IPS-20b (cell line): ENCODE results near the gene SLC2A8.

Experiments used
- H3K27ac ChIP-seq: one replicate; pipeline ENCODE4 v1.5.1; 2013; ENCODE audit warnings: low read length
- H3K27me3 ChIP-seq: 2 replicates; pipeline ENCODE4 v1.6.1; 2013; ENCODE audit warnings: mild to moderate bottlenecking, low read length, inconsistent platforms; ENCODE audit not compliant: insufficient read depth
- H3K36me3 ChIP-seq: 2 replicates; pipeline ENCODE4 v1.6.1; 2013; ENCODE audit warnings: low read depth, mild to moderate bottlenecking, inconsistent platforms, low read length, moderate library complexity; ENCODE audit not compliant: insufficient read depth
- H3K4me1 ChIP-seq: 2 replicates; pipeline ENCODE4 v1.6.1; 2013; ENCODE audit warnings: mild to moderate bottlenecking, control low read depth, inconsistent platforms, low read length, moderate library complexity; ENCODE audit not compliant: insufficient read depth
- H3K4me3 ChIP-seq: 2 replicates; pipeline ENCODE4 v1.5.1; 2013; ENCODE audit warnings: mild to moderate bottlenecking, low read length, inconsistent platforms
- H3K9ac ChIP-seq: 2 replicates; pipeline ENCODE4 v1.6.1; 2013; ENCODE audit warnings: low read depth, mild to moderate bottlenecking, inconsistent platforms, low read length, moderate library complexity
- H3K9me3 ChIP-seq: 2 replicates; pipeline ENCODE4 v1.6.1; 2013; ENCODE audit warnings: mild to moderate bottlenecking, low read depth, low read length, inconsistent platforms; ENCODE audit not compliant: insufficient read depth

SLC2A8 gene

GRCh38 chr9:127384901-127385300 is 12.1 kb upstream of the SLC2A8 start:
- no peak overlapping the region for H3K4me3 ChIP-seq
- H3K27me3 ChIP-seq, result no peaks in the 10 kb centered on the region
- no peaks in the 10 kb centered on the region for H3K36me3 ChIP-seq
- H3K9me3 ChIP-seq, result no peaks in the 10 kb centered on the region
- no peak overlapping the region for H3K27ac ChIP-seq
- no peak overlapping the region for H3K9ac ChIP-seq
- 0 out of 2 replicates have a peak, but pooled peaks cover 6% of the 10 kb centered on the region for H3K4me1 ChIP-seq

- H3K9me3 ChIP-seq, result no peaks in the 10 kb centered on the region
- no peak overlapping the region for H3K9ac ChIP-seq
- H3K4me3 ChIP-seq, result no peak overlapping the region
- H3K27me3 ChIP-seq, result no peaks in the 10 kb centered on the region
- no peaks in the 10 kb centered on the region for H3K36me3 ChIP-seq
- H3K4me1 ChIP-seq, result 0 out of 2 replicates have a peak, but pooled peaks cover 6% of the 10 kb centered on the region
- no peak overlapping the region for H3K27ac ChIP-seq
Measured at GRCh38 chr9:127386249-127386648, 10.7 kb upstream of the SLC2A8 start.

GRCh38 chr9:127386981-127387380 is 10.0 kb upstream of the SLC2A8 start:
- no peak overlapping the region for H3K9ac ChIP-seq
- no peaks in the 10 kb centered on the region for H3K27me3 ChIP-seq
- H3K4me3 ChIP-seq, result no peak overlapping the region
- no peaks in the 10 kb centered on the region for H3K36me3 ChIP-seq
- no peak overlapping the region for H3K27ac ChIP-seq
- H3K9me3 ChIP-seq, result no peaks in the 10 kb centered on the region
- 0 out of 2 replicates have a peak, but pooled peaks cover 6% of the 10 kb centered on the region for H3K4me1 ChIP-seq

- no peak overlapping the region for H3K4me3 ChIP-seq
- no peaks in the 10 kb centered on the region for H3K27me3 ChIP-seq
- no peaks in the 10 kb centered on the region for H3K9me3 ChIP-seq
- no peaks in the 10 kb centered on the region for H3K36me3 ChIP-seq
- no peak overlapping the region for H3K27ac ChIP-seq
- H3K4me1 ChIP-seq, result 0 out of 2 replicates have a peak, but pooled peaks cover 6% of the 10 kb centered on the region
- no peak overlapping the region for H3K9ac ChIP-seq
Measured at GRCh38 chr9:127388037-127388855, 8.7 kb upstream of the SLC2A8 start.

- H3K27ac ChIP-seq, result no peak overlapping the region
Measured at GRCh38 chr9:127388856-127389238, 8.1 kb upstream of the SLC2A8 start.

GRCh38 chr9:127389381-127390247 is 7.4 kb upstream of the SLC2A8 start:
- 0 out of 2 replicates have a peak, but pooled peaks cover 6% of the 10 kb centered on the region for H3K4me1 ChIP-seq
- no peak overlapping the region for H3K9ac ChIP-seq
- no peak overlapping the region for H3K4me3 ChIP-seq
- H3K36me3 ChIP-seq, result no peaks in the 10 kb centered on the region
- no peaks in the 10 kb centered on the region for H3K9me3 ChIP-seq
- no peaks in the 10 kb centered on the region for H3K27me3 ChIP-seq
- H3K27ac ChIP-seq, result no peak overlapping the region

More at GRCh38 chr9:127388856-127389238, 8.1 kb upstream of the SLC2A8 start:
- Histone ChIP-seq H3K27me3 (no peaks in the 10 kb centered on the region), H3K4me1 (0 out of 2 replicates have a peak, but pooled peaks cover 6% of the 10 kb centered on the region), H3K9me3 (no peaks in the 10 kb centered on the region), H3K4me3 (no peak overlapping the region), H3K9ac (no peak overlapping the region), H3K36me3 (no peaks in the 10 kb centered on the region)

GRCh38 chr9:127390248-127390545 is 6.8 kb upstream of the SLC2A8 start:
- no peak overlapping the region for H3K27ac ChIP-seq
- peaks cover 1% of the 10 kb centered on the region; the same call in 1 of the 2 replicates for H3K27me3 ChIP-seq
- no peaks in the 10 kb centered on the region for H3K9me3 ChIP-seq
- no peak overlapping the region for H3K4me3 ChIP-seq
- H3K9ac ChIP-seq, result no peak overlapping the region
- H3K4me1 ChIP-seq, result 0 out of 2 replicates have a peak, but pooled peaks cover 6% of the 10 kb centered on the region
- H3K36me3 ChIP-seq, result no peaks in the 10 kb centered on the region

GRCh38 chr9:127390563-127390962 is 6.4 kb upstream of the SLC2A8 start:
- H3K36me3 ChIP-seq, result no peaks in the 10 kb centered on the region
- H3K27ac ChIP-seq, result no peak overlapping the region
- H3K9me3 ChIP-seq, result no peaks in the 10 kb centered on the region
- H3K27me3 ChIP-seq, result peaks cover 5% of the 10 kb centered on the region
- H3K4me3 ChIP-seq, result no peak overlapping the region
- H3K4me1 ChIP-seq, result 0 out of 2 replicates have a peak, but pooled peaks cover 6% of the 10 kb centered on the region
- H3K9ac ChIP-seq, result no peak overlapping the region

GRCh38 chr9:127392166-127392565 is 4.8 kb upstream of the SLC2A8 start:
- Histone ChIP-seq H3K27ac (no peak overlapping the region), H3K9ac (no peak overlapping the region), H3K9me3 (no peaks in the 10 kb centered on the region), H3K4me3 (no peak overlapping the region), H3K27me3 (peaks cover 10% of the 10 kb centered on the region), H3K36me3 (no peaks in the 10 kb centered on the region), H3K4me1 (peaks cover 11% of the 10 kb centered on the region; the same call in 1 of the 2 replicates)

GRCh38 chr9:127392976-127393375 is 4.0 kb upstream of the SLC2A8 start:
- no peaks in the 10 kb centered on the region for H3K9me3 ChIP-seq
- peaks cover 10% of the 10 kb centered on the region for H3K27me3 ChIP-seq
- H3K27ac ChIP-seq, result no peak overlapping the region
- no peak overlapping the region for H3K9ac ChIP-seq
- peaks cover 11% of the 10 kb centered on the region; the same call in 1 of the 2 replicates for H3K4me1 ChIP-seq
- no peaks in the 10 kb centered on the region for H3K36me3 ChIP-seq
- H3K4me3 ChIP-seq, result no peak overlapping the region

GRCh38 chr9:127393645-127394044 is 3.3 kb upstream of the SLC2A8 start:
- H3K4me3 ChIP-seq, result no peak overlapping the region
- H3K36me3 ChIP-seq, result no peaks in the 10 kb centered on the region

More at GRCh38 chr9:127393645-127394044, 3.3 kb upstream of the SLC2A8 start:
- H3K4me1 ChIP-seq, result peaks cover 9% of the 10 kb centered on the region; the same call in 1 of the 2 replicates
- no peaks in the 10 kb centered on the region for H3K9me3 ChIP-seq
- H3K27me3 ChIP-seq, result peaks cover 10% of the 10 kb centered on the region
- H3K27ac ChIP-seq, result no peak overlapping the region
- no peak overlapping the region for H3K9ac ChIP-seq
